NOMO-1 treated with DMSO at 0.1 percent for 48 hours (cell line): ENCODE measurements around the gene ODR4.
"Not testable (repeated sequence)": the region's sequence is repeated elsewhere in the genome, so short reads cannot be mapped to it uniquely, and the experiment has no call there.

ENCODE experiments used
- DNase-seq: peaks from one replicate; lab custom pipeline; 2025; ENCODE audit not compliant: unreplicated experiment; lab: John Stamatoyannopoulos, UW

The ODR4 gene

DNA sequence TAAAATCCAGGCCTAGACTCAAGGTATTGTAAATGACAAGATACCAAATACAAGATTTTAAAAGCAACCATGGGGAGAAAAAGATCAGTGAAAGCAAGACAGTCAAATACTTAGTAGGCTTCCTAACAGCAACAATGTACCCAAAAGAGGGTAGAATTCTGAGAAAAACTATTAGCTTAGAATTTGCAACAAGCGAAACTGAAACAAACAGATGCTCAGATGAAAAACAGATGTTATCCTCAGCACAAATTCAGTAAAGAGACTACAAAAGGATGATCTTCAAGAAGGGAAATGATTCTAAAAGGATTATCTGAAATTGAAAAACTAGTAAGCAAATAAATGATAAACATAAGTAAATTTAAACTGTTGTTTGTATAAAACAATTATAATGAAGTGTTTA, 45.3 kb downstream of the ODR4 start:
- no peak for DNase-seq

DNA sequence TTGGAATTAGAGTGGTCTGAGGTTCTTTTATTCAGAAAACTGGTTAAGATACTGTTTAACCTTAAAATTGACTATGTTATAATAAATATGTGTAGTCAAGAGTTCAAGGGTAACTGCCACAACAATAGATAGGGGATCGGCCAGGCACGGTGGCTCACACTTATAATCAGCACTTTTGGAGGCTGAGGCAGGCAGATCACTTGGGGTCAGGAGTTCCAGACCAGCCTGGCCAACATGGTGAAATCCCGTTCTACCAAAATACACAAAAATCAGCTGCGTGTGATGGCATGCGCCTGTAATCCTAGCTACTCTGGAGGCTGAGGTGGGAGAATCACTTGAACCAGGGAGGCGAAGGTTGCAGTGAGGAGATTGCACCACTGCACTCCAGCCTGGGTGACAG, 45.8 kb downstream of the ODR4 start:
- no peak for DNase-seq

DNA sequence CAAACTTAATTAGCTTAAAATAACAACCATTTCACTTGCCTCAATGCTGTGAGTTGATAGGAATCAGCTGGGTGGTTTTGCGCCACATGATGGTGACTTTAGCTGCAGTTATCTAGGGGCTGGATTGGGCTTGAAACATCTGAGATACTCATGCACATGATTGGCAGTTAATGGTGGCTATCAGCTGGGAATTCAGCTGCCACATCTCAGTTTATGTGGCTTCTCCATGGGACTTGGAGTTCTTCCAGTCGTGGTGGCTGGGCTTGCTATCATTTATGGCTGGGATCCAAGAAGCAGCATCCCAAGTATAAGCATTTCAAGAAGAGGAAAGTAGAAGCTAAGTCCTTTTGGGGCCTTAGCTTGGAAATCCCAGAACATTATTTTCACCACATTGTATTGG, 48.9 kb downstream of the ODR4 start:
- no peak for DNase-seq

GRCh38 chr1:186426118-186426517, 50.5 kb downstream of the ODR4 start:
- no peak for DNase-seq

DNA sequence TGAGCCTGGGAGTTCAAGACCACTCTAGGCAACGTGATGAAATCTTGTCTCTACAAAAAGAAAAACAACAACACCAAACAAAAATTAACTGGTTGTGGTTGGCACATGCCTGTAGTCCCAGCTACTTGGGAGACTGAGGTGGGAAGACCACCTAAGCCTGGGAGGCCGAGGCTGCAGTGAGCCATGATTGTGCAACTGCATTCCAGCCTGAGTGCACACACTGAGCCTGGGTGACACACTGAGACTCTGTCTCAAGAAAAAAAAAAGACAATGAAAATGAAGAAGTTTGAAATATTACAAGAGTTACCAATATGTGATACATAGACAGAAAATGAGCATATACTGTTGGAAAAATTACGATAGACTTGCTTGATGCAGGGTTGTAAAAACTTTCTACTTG, 53.4 kb downstream of the ODR4 start:
- peak; percentile 47 for DNase-seq

DNA sequence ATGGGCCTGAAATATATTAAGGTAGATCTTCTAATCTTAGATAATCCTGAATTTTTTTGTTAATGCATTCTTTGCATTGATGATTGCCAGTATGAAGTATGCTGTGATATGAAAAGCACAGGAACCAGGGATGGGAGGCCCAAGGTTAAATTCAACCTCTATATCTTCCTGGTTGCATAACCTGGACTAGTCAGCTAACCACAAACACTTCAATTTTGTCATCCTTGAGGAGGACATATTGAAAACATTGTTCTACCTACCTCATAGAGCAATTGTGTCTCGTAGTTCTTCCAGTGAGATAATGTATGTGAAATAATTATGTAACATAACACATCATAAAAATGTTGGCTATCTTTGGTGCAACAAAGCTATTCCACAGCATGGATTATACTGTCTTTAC, 59.7 kb downstream of the ODR4 start:
- DNase-seq = peak; percentile 83

DNA sequence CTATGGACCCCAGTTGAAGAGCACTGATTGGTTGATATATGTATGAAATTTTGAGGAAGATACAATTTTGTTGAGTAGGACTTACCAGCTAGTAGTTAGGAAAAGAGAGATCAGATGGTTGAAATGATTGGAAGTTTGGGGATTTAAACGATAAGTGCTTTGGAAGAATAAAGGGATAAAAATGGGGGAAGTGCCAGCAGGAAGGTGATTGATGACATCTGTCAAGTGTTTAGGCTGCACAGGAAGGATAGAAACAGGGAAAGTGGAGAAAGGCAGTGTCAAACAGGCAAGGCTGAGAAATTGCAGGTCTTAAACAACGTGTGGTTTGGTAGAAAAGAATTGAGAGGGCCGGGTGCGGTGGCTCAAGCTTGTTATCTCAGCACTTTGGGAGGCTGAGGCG, 62.9 kb downstream of the ODR4 start:
- no peak for DNase-seq

DNA sequence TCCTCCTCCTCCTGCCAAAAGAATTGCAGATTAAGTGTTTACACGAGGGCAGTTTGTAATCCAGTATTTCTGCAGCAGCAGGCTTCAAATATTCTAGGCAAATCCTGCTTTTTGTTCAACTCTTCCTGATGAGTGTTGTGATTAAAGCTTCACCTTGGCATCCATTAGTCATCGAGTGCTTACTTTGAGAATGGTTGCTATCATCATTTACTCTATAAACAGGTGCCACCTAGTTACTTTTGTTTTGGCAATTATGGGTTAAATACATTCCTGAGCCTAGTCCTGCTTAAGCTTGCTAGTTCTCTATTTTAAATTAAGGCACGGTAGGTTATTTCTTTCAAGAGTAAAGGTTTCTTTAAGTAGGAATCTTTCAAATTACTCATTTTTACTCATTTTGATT, 64.9 kb downstream of the ODR4 start:
- no peak for DNase-seq

GRCh38 chr1:186442651-186443375, 67.2 kb downstream of the ODR4 start:
- DNase-seq = peak; percentile 74

DNA sequence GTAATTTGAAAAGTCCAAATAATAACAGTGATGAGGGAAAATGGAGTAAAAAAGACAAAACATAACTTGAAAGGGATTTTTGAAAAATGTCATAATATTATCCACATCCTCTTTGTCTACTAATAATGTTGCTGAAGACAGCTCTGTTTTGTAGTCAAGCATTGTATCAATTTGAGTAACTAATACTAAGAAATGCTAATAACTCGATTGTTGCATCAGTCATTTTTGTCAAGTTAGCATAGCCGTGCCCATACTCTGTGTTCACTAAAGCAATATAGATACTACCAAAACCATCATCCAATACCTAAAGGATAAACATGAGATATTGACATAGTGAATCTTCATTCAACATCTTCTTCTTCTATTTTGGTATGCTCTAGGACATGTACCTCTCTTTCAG, 68.0 kb downstream of the ODR4 start:
- no peak for DNase-seq

GRCh38 chr1:186446152-186446551, 70.5 kb downstream of the ODR4 start:
- DNase-seq = no peak

DNA sequence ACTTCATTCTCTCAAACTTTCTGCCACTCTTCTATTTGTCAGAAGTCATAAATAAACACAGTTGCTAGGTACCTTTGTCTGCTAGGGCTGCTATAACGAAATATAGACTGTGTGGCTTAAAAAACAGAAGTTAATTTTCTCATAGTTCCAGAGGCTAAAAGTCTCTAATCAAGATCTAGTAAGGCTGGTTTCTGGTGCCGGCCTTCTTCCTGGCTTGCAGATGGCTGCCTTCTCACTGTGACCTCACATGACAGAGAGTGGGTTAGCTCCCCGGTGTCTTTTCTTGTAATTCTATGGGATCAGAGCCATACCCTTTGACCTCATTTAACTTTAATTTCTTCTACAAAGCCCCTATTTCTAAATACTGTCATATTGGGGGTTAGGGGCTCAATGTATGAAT, 79.3 kb downstream of the ODR4 start:
- DNase-seq = peak; percentile 79

DNA sequence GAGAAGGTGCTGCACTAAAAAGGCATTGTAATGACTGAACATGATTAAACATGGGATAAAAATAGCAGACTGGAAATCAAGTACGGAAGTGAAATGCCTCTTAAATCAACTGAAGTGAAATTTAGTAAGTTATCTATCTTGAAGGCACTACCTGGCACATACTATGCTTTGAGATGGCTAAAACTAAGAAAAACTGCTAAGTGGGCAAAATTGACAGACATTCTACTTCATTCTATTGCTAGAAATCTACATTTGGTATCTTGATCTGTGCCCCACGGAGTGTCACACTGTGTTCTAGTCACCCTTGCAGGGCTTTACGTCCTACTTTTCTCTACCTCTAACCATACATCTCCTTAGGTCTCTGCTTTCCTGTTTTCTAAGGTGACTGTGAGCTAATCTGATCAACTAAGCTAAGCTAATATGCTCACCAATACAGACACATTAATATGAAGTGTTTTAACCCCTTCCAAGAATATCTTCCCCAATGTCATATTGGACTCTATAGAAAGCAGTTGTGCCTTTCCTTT, 81.2 kb downstream of the ODR4 start:
- DNase-seq = peak; percentile 68

DNA sequence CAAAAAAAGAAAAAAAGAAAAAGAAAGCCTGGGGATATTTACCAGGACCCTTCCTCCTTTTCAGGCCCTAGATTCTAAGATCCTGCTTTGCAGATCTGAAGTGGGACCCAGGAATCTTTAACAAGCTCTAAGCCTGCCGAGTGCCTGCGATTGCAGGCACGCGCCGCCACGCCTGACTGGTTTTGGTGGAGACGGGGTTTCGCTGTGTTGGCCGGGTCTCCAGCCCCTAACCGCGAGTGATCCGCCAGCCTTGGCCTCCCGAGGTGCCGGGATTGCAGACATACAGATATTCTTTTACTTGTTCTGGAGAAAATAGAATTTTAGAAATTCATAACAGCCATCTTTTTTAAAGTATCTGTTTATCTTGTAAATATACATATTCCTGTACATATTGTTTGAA, 83.5 kb downstream of the ODR4 start:
- not testable (repeated sequence) for DNase-seq

DNA sequence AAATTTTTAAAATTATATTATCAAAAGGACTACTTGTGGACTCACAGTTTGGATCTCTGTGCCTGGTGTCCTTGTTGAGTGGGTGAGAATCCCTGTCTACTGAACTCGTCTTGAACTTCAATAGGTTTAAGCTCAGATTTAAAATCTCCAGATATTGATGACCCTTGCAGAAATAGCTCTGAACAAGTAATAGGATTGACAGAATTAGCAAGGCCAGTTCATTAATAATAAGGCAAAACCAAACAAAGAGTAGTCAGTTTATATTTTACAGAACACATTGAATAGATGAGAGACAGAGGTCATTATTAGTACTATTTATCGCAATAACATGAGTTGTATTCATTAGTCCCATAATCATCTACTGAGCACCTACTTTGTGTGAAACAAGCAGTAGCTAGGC, 85.4 kb downstream of the ODR4 start, which contains the start of gene PDC:
PDC (minus strand) TSS at position 101 of the 400 bp plus-strand sequence. CDS start 11,655 bp downstream, outside the sequence.
- no peak for DNase-seq

GRCh38 chr1:186463511-186463910, 87.9 kb downstream of the ODR4 start:
- DNase-seq = no peak

DNA sequence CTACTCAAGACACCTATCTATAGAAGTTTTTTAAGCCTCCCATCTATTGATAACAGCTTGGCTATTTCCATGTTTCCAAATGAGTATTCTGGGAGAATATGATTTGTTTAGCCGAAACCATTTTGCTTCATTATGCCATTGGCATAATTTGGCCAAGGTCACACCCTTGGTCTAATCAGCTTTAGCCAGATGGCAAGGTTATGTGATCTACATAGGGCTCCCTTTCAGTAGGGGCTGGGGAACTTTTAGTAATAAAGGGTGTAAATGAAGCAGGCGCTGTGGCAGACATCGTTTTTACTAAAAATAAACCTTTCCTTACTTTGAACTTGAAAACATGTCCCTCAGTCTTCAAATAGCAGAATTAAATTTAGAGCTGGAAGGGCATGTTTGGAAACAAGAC, 88.3 kb downstream of the ODR4 start:
- DNase-seq = no peak

DNA sequence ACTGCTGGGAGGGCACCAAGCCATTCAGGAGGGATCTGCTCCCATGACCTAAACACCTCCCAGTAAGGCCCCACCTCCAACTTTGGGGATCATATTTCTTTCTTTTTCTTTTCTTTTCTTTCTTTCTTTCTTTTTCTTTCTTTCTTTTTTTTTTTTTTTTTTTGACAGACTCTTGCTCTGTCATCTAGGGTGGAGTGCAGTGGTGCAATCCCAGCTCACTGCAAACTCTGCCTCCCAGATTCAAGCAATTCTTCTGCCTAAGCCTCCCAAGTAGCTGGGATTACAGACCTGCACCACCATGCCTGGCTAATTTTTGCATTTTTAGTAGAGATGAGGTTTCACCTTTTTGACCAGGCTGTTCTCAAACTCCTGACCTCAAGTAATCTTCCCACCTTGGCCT, 89.9 kb downstream of the ODR4 start:
- not testable (repeated sequence) for DNase-seq

DNA sequence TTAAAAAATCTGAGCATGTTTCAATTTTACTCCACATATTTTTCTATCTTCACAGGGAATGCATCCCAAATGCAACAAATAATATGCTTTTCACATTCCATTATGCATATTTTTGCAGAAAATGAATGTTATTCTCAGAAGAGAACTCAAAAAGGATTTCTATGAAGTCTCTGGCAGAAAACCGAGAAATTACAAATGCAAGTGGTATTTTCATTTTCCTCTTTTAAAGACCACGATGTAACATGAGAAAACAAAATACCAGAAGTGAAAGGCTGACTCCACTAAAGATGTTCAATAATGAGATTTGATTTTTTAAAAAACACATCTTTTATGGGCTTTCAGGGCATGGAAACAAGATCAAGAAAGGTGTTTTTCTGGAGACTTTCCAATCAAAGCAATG, 90.3 kb downstream of the ODR4 start:
- no peak for DNase-seq
